ENCODE measurements around the gene FOCAD. TPM values are rescaled to one million over a fixed set of nuclear protein-coding genes. Genes with fewer than 3 reads are reported as not detected.

FOCAD gene
- total and polyA plus RNA-seq, 2 of the 8 experiments (the other 6 are each of a cell fraction or from before 2014, with no cell fraction given), result 22.0 to 38.4 TPM

DNA sequence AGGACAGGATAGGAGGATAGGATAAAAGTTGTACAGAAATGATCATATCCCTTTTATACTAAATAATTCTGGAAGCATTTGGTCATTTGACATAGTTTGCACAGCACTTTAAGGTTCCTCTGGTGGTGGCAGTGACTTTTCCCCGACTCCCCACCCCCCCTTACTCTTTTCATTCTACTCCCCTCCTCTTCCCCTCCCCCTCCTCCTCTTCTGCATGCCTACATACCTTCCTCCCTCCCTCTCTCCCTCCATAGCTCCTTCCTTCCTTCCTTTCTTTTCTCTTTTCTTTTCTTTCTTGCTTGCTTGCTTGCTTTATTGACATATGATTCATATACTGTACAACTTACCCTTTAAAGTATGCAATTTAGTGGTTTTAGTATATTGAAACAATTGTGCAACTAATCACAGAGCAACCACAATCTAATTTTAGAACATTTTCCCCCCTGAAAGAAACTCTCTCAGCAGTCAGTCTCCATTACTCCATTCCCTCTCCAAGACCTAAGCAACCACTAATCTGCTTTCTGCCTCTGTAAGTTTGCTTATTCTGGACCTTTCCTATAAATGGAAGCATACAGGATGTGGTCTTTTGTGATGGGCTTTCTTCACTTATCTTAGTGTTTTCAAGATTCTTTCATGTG, 188.4 kb downstream of the FOCAD start:
- no peaks in the 10 kb centered on the region for H4K20me1 ChIP-seq (replicated peaks in 1 of 2; ENCODE audit: control insufficient read depth in 1 of 2, insufficient read depth in 2 of 2, low read length in 2 of 2)
- H3K23ac ChIP-seq (ENCODE audit: insufficient read length), result no peak overlapping the region
- no peaks in the 10 kb centered on the region for H3K27me3 ChIP-seq (replicated peaks in 1 of 4; ENCODE audit: control insufficient read depth in 3 of 4, extremely low read depth in 1 of 4, insufficient read depth in 3 of 4, low read length in 3 of 4)
- no peak overlapping the region for H4K5ac ChIP-seq (ENCODE audit: insufficient read length, low read depth, low read length)
- no peak overlapping the region for H4K8ac ChIP-seq (ENCODE audit: extremely low read depth, insufficient read depth, low read length)
- H3K27ac ChIP-seq (ENCODE audit: low read depth, low read length), result no peak overlapping the region
- H3K14ac ChIP-seq (ENCODE audit: insufficient read length), result no peak overlapping the region
- H2AK5ac ChIP-seq (ENCODE audit: low read depth, low read length), result no peak overlapping the region
- H3K79me2 ChIP-seq (ENCODE audit: control insufficient read depth in 1 of 2, insufficient read depth in 2 of 2, low read length in 2 of 2), result no peaks in the 10 kb centered on the region
- no peak for TF ChIP-seq SP2 (IDR thresholded peaks at IDR 0.05; ENCODE audit: low read length)
- TF ChIP-seq TEAD4 (IDR thresholded peaks at IDR 0.05; ENCODE audit: low read depth, low read length), result peak; percentile 58
- TF ChIP-seq, protein P1, sequence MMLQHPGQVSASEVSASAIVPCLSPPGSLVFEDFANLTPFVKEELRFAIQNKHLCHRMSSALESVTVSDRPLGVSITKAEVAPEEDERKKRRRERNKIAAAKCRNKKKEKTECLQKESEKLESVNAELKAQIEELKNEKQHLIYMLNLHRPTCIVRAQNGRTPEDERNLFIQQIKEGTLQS (IDR thresholded peaks at IDR 0.05; ENCODE audit: insufficient read depth, low read depth, low read length), result no peak
- no peak for TF ChIP-seq SUZ12 (IDR thresholded peaks at IDR 0.05; ENCODE audit: low read length)
- TF ChIP-seq GTF2F1 (IDR thresholded peaks at IDR 0.05; ENCODE audit: borderline replicate concordance, low read depth, low read length), result no peak
- TF ChIP-seq CHD2 (IDR thresholded peaks at IDR 0.05; ENCODE audit: low read length), result 0 out of 2 replicates have a peak, but pooled peaks have one; percentile 18
- peaks cover 0 to 7% (median 5%) of the 10 kb centered on the region in 4 experiments; a peak in 5 of 7 replicates for H3K4me1 ChIP-seq (replicated peaks in 1 of 4; ENCODE audit: control insufficient read depth in 3 of 4, insufficient read depth in 4 of 4, low read length in 3 of 4)
- CTCF ChIA-PET (ENCODE audit: partially characterized antibody), result interaction anchor here (0.6 to 5.2 kb wide), 3 partner anchors 11 to 374 kb away, joined by 3 to 39 read pairs (median 3); no protein-coding TSS in a partner anchor
- H2BK12ac ChIP-seq (ENCODE audit: low read depth, low read length), result no peak overlapping the region
- no CpG with 5 or more reads among the region's 1 CpG for WGBS, 2 experiments (ENCODE audit: extremely low coverage in 1 of 2, insufficient coverage in 1 of 2, insufficient read length in 1 of 2, insufficient replicate concordance in 2 of 2, low coverage in 1 of 2, low lambda C conversion rate in 2 of 2, missing lambda C conversion rate in 1 of 2)
- peak overlapping the region in 1 of 4 experiments; percentile 37; a peak in 1 of 8 replicates for H3K4me3 ChIP-seq (ENCODE audit: extremely low read depth in 1 of 4, insufficient read depth in 2 of 4, low read depth in 3 of 4, low read length in 4 of 4)
- H4K91ac ChIP-seq (replicated peaks; ENCODE audit: insufficient read length, low read length), result no peak overlapping the region
- no peaks in the 10 kb centered on the region for H3K79me1 ChIP-seq (ENCODE audit: low read depth, low read length)
- POLR2A ChIA-PET (ENCODE audit: partially characterized antibody), result interaction anchor here (1.0 to 1.8 kb wide), 2 partner anchors 8 to 91 kb away, joined by 3 to 5 read pairs; no protein-coding TSS in a partner anchor
- H2AFZ ChIP-seq (ENCODE audit: low read length), result no peak overlapping the region; the same call in 1 of the 2 replicates
- no peak overlapping the region for H2BK120ac ChIP-seq (replicated peaks; ENCODE audit: low read depth, low read length)
- FAIRE-seq (peak; percentile 7), DNase-seq (ENCODE audit: low read depth in 1 of 2, low spot score in 2 of 2) (no peak)
- no peaks in the 10 kb centered on the region for H3K9me3 ChIP-seq (ENCODE audit: insufficient read depth in 2 of 2, low read depth in 1 of 2, low read length in 1 of 2)
- no peak overlapping the region for H3K18ac ChIP-seq (ENCODE audit: extremely low read depth, low read length)
- H3K4ac ChIP-seq (replicated peaks; ENCODE audit: insufficient read length, low read depth, low read length), result no peak overlapping the region
- peaks cover 3% of the 10 kb centered on the region; the same call in 1 of the 2 replicates for H3K23me2 ChIP-seq (ENCODE audit: low read depth, low read length)
- H2BK15ac ChIP-seq (ENCODE audit: low read length), result no peak overlapping the region
- no peaks in the 10 kb centered on the region for H3K36me3 ChIP-seq (ENCODE audit: control insufficient read depth in 2 of 4, insufficient read depth in 4 of 4, low read length in 3 of 4)
- peak overlapping the region; percentile 95 for H3K56ac ChIP-seq (replicated peaks; ENCODE audit: insufficient read length, low read depth, low read length)
- H2BK5ac ChIP-seq (ENCODE audit: low read depth, low read length), result no peak overlapping the region
- no peak overlapping the region for H3K9ac ChIP-seq (replicated peaks in 1 of 4; ENCODE audit: extremely low read depth in 1 of 4, low read depth in 3 of 4, low read length in 3 of 4)
- peak overlapping the region; percentile 24 to 38; a peak in 3 of 4 replicates for H3K4me2 ChIP-seq (ENCODE audit: insufficient read depth in 1 of 2, low read depth in 2 of 2, low read length in 2 of 2)
- no peak overlapping the region for H2BK20ac ChIP-seq (ENCODE audit: low read length)

All from H1 (cell line).